SK-N-SH treated with all-trans-retinoic acid at 6 μM for 48 hours (cell line): ENCODE results near the gene LELP1.

ENCODE experiments used
- ATAC-seq: fragments of 200-7000 bp; cut with Tn5 transposase; 3 replicates; pipeline ENCODE4 v1.9.1; 2020; ENCODE audit warnings: mild to moderate bottlenecking, moderate library complexity
- ARNTL ChIP-seq: fragments of 450-650 bp; formaldehyde crosslinking; IDR thresholded peaks from 2 replicates; pipeline ENCODE4 v1.5.0; 2020; ENCODE audit warnings: low read depth, mild to moderate bottlenecking, moderate library complexity, borderline replicate concordance
- CREB5 ChIP-seq: fragments of 250-450 bp; sonication (Bioruptor Pico); IDR thresholded peaks from 2 replicates; pipeline ENCODE4 v1.5.1; 2020; ENCODE audit warnings: low read depth, mild to moderate bottlenecking, moderate library complexity
- CSDC2 ChIP-seq: fragments of 250-450 bp; sonication (Bioruptor Pico); IDR thresholded peaks from 2 replicates; pipeline ENCODE4 v1.5.0; 2020; ENCODE audit warnings: mild to moderate bottlenecking, moderate library complexity
- CSRNP3 ChIP-seq: fragments of 250-450 bp; sonication (Bioruptor Pico); IDR thresholded peaks from 2 replicates; pipeline ENCODE4 v1.5.1; 2021; ENCODE audit warnings: mild to moderate bottlenecking, moderate library complexity
- ESRRG ChIP-seq: fragments of 250-450 bp; sonication (Bioruptor Pico); IDR thresholded peaks from 2 replicates; pipeline ENCODE4 v1.6.1; 2021; ENCODE audit warnings: mild to moderate bottlenecking
- GLIS3 ChIP-seq: fragments of 250-450 bp; sonication (Bioruptor Pico); IDR thresholded peaks from 2 replicates; pipeline ENCODE4 v1.5.0; 2020; ENCODE audit warnings: mild to moderate bottlenecking, moderate library complexity
- ISL1 ChIP-seq: fragments of 250-450 bp; sonication (Bioruptor Pico); IDR thresholded peaks from 2 replicates; pipeline ENCODE4 v2.1.2; 2022; ENCODE audit warnings: mild to moderate bottlenecking, moderate library complexity
- OSR1 ChIP-seq: fragments of 250-450 bp; sonication (Bioruptor Pico); IDR thresholded peaks from 2 replicates; pipeline ENCODE4 v1.8.0; 2022; ENCODE audit warnings: moderate library complexity, mild to moderate bottlenecking, inconsistent platforms
- POU6F1 ChIP-seq: fragments of 250-450 bp; sonication (Bioruptor Pico); IDR thresholded peaks from 2 replicates; pipeline ENCODE4 v1.8.0; 2021; ENCODE audit warnings: low read depth, mild to moderate bottlenecking, moderate library complexity, borderline replicate concordance
- PPARA ChIP-seq: fragments of 250-450 bp; sonication (Bioruptor Pico); IDR thresholded peaks from 2 replicates; pipeline ENCODE4 v1.5.0; 2020; ENCODE audit warnings: mild to moderate bottlenecking, borderline replicate concordance
- RARB ChIP-seq: fragments of 250-450 bp; sonication (Bioruptor Pico); IDR thresholded peaks from 2 replicates; pipeline ENCODE4 v1.8.0; 2021; ENCODE audit warnings: mild to moderate bottlenecking, moderate library complexity
- SNAI2 ChIP-seq: fragments of 250-450 bp; sonication (Bioruptor Pico); IDR thresholded peaks from 2 replicates; pipeline ENCODE4 v1.5.0; 2020; ENCODE audit warnings: mild to moderate bottlenecking, moderate library complexity
- TCF4 ChIP-seq: fragments of 250-450 bp; sonication (Bioruptor Pico); IDR thresholded peaks from 2 replicates; pipeline ENCODE4 v1.8.0; 2021; ENCODE audit warnings: mild to moderate bottlenecking, moderate library complexity, borderline replicate concordance
- TOX ChIP-seq: fragments of 250-450 bp; sonication (Bioruptor Pico); IDR thresholded peaks from 2 replicates; pipeline ENCODE4 v1.8.0; 2021; ENCODE audit warnings: mild to moderate bottlenecking, moderate library complexity, borderline replicate concordance
- ZC3H10 ChIP-seq: fragments of 250-450 bp; sonication (Bioruptor Pico); IDR thresholded peaks from 2 replicates; pipeline ENCODE4 v1.5.1; 2021; ENCODE audit warnings: mild to moderate bottlenecking, moderate library complexity
- ZFP3 ChIP-seq: fragments of 250-450 bp; sonication (Bioruptor Pico); IDR thresholded peaks from 2 replicates; pipeline ENCODE4 v1.5.0; 2020; ENCODE audit warnings: mild to moderate bottlenecking, moderate library complexity
- ZFP30 ChIP-seq: fragments of 450-650 bp; formaldehyde crosslinking; IDR thresholded peaks from 2 replicates; pipeline ENCODE4 v1.5.0; 2022; ENCODE audit warnings: mild to moderate bottlenecking, moderate library complexity
- ZNF565 ChIP-seq: fragments of 450-650 bp; formaldehyde crosslinking; conservative IDR thresholded peaks from 2 replicates; pipeline ENCODE4 v1.5.0; 2020; ENCODE audit warnings: low read depth, mild to moderate bottlenecking, moderate library complexity
- ZNF70 ChIP-seq: fragments of 450-650 bp; formaldehyde crosslinking; IDR thresholded peaks from 2 replicates; pipeline ENCODE4 v1.5.0; 2020; ENCODE audit warnings: mild to moderate bottlenecking, moderate library complexity
- ZNF8 ChIP-seq: fragments of 450-650 bp; formaldehyde crosslinking; IDR thresholded peaks from 2 replicates; pipeline ENCODE4 v1.5.0; 2020; ENCODE audit warnings: mild to moderate bottlenecking, moderate library complexity
- TF ChIP-seq, protein P1 (sequence below): fragments of 250-450 bp; sonication (Bioruptor Pico); IDR thresholded peaks from 2 replicates; pipeline ENCODE4 v1.5.0; 2020; ENCODE audit warnings: mild to moderate bottlenecking, moderate library complexity

The LELP1 gene

DNA sequence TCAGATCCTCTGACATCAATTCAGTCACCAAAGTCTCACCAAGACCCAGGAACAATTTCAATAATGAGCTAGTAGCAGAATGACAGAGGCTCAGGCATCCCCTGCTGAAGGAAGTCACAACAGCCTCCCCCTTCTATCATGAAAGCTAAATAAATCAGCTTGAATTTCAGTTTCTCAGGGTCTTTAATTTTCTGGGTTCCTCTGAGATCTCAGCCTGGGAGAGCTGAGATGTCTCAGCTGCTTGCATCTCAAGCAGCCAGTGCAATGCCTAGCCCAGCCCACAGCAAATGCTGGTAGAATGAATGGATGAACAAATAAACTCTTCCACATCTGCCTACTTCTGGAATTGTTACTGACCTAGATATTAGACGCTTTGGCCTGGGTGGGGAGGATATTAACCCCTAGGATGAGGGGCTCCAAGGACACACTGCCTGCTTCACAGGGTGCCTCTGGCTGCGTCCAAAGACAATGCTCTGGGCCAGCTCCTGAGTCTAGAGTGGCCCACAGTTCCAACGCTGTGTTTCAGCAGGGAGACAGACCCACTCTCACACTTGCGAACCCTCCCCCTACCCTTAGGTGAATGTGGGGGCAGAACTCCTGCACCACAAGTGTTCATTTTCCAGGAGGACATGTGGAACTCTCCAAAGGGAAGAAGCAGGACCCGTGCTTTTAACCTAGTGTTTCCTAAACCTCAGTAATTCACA is 45.1 kb downstream of the LELP1 start:
- ATAC-seq, result no peak

GRCh38 chr1:153250166-153250565 is 46.9 kb downstream of the LELP1 start:
- ATAC-seq, result no peak
- TF ChIP-seq CSRNP3 (CRISPR knock-in tag), result no peak
- no peak for TF ChIP-seq RARB (CRISPR knock-in tag)
- no peak for TF ChIP-seq TCF4 (CRISPR knock-in tag)
- no peak for TF ChIP-seq ZC3H10 (CRISPR knock-in tag)
- no peak for TF ChIP-seq OSR1 (CRISPR knock-in tag)
- TF ChIP-seq POU6F1 (CRISPR knock-in tag), result no peak
- no peak for TF ChIP-seq CSDC2 (CRISPR knock-in tag)
- no peak for TF ChIP-seq ESRRG (CRISPR knock-in tag)

More for the DNA sequence above, 45.1 kb downstream of the LELP1 start:
- TF ChIP-seq ESRRG (CRISPR knock-in tag), result no peak
- TF ChIP-seq ZFP30, result no peak
- TF ChIP-seq ZC3H10 (CRISPR knock-in tag), result no peak
- TF ChIP-seq TCF4 (CRISPR knock-in tag), result no peak
- no peak for TF ChIP-seq TOX (CRISPR knock-in tag)
- TF ChIP-seq ZNF70 (CRISPR knock-in tag), result no peak
- TF ChIP-seq SNAI2 (CRISPR knock-in tag), result no peak
- no peak for TF ChIP-seq ARNTL (CRISPR knock-in tag)
- TF ChIP-seq ZNF565, result no peak
- no peak for TF ChIP-seq GLIS3 (CRISPR knock-in tag)
- no peak for TF ChIP-seq POU6F1 (CRISPR knock-in tag)
- TF ChIP-seq, all 23 proteins: peak for 0

DNA sequence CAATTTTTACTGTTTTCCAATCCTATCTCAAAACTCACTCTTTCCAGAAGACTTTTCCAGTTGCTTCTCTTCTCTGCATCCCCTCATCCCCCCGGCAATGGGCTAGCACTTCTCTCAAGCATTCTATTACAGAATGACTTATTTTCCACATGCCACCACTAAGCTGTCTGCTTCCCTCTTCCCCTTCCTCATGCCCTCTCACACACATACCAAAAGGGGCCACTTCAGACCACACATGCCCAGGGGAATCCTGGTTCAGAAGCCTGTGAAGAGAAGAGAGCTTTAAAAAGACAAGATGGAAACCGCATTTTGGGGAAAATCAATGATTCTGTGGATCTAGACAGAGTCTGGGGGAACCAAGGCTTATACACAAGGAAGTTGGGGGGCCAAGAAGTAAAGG is 47.9 kb downstream of the LELP1 start:
- no peak for ATAC-seq

More for the DNA sequence above, 47.9 kb downstream of the LELP1 start:
- no peak for TF ChIP-seq CREB5 (CRISPR knock-in tag)
- no peak for TF ChIP-seq ARNTL (CRISPR knock-in tag)
- no peak for TF ChIP-seq ZNF565
- no peak for TF ChIP-seq TCF4 (CRISPR knock-in tag)
- TF ChIP-seq ZFP3 (CRISPR knock-in tag), result no peak
- TF ChIP-seq ZC3H10 (CRISPR knock-in tag), result no peak
- TF ChIP-seq, protein P1, sequence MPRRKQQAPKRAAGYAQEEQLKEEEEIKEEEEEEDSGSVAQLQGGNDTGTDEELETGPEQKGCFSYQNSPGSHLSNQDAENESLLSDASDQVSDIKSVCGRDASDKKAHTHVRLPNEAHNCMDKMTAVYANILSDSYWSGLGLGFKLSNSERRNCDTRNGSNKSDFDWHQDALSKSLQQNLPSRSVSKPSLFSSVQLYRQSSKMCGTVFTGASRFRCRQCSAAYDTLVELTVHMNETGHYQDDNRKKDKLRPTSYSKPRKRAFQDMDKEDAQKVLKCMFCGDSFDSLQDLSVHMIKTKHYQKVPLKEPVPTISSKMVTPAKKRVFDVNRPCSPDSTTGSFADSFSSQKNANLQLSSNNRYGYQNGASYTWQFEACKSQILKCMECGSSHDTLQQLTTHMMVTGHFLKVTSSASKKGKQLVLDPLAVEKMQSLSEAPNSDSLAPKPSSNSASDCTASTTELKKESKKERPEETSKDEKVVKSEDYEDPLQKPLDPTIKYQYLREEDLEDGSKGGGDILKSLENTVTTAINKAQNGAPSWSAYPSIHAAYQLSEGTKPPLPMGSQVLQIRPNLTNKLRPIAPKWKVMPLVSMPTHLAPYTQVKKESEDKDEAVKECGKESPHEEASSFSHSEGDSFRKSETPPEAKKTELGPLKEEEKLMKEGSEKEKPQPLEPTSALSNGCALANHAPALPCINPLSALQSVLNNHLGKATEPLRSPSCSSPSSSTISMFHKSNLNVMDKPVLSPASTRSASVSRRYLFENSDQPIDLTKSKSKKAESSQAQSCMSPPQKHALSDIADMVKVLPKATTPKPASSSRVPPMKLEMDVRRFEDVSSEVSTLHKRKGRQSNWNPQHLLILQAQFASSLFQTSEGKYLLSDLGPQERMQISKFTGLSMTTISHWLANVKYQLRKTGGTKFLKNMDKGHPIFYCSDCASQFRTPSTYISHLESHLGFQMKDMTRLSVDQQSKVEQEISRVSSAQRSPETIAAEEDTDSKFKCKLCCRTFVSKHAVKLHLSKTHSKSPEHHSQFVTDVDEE (CRISPR knock-in tag), result no peak
- TF ChIP-seq ZNF8 (CRISPR knock-in tag), result no peak
- TF ChIP-seq PPARA, result no peak
- TF ChIP-seq GLIS3 (CRISPR knock-in tag), result no peak
- no peak for TF ChIP-seq OSR1 (CRISPR knock-in tag)
- TF ChIP-seq TOX (CRISPR knock-in tag), result no peak
- no peak for TF ChIP-seq ESRRG (CRISPR knock-in tag)
- no peak for TF ChIP-seq SNAI2 (CRISPR knock-in tag)
- TF ChIP-seq CSDC2 (CRISPR knock-in tag), result no peak
- no peak for TF ChIP-seq CSRNP3 (CRISPR knock-in tag)
- TF ChIP-seq POU6F1 (CRISPR knock-in tag), result no peak
- TF ChIP-seq ZNF70 (CRISPR knock-in tag), result no peak
- no peak for TF ChIP-seq ISL1 (CRISPR knock-in tag)
- no peak for TF ChIP-seq ZFP30
